Sigmoid colon (tissue), 7 donors: ENCODE measurements around the gene KCNQ5. TPM values are rescaled to one million over a fixed set of nuclear protein-coding genes. Genes with fewer than 3 reads are reported as not detected.

ENCODE experiments used
- DNase-seq: peaks from one replicate; pipeline ENCODE4 v3.0.0-alpha.2; 2019
- H3K27ac ChIP-seq, 4 donors: fragments of 200-600 bp; sonication (generic); one replicate each; pipeline ENCODE4 v1.5.1; 2016 to 2019; ENCODE audit warnings: mild to moderate bottlenecking in 1 of 4
- H3K27me3 ChIP-seq, 3 donors: fragments of 200-600 bp; sonication (generic); one replicate each; pipeline ENCODE4 v1.5.1; 2019; ENCODE audit warnings: mild to moderate bottlenecking in 1 of 3
- H3K36me3 ChIP-seq, 4 donors: fragments of 200-600 bp; sonication (generic); one replicate each; pipeline ENCODE4 v1.5.1; 2016 to 2019
- H3K4me1 ChIP-seq, 4 donors: fragments of 200-600 bp; sonication (generic); one replicate each; pipeline ENCODE4 v1.5.1; 2017 to 2019
- H3K4me3 ChIP-seq, 4 donors: fragments of 200-600 bp; sonication (generic); one replicate each; pipeline ENCODE4 v1.5.1; 2017 to 2019; ENCODE audit warnings: mild to moderate bottlenecking in 2 of 4, moderate library complexity in 1 of 4
- H3K9me3 ChIP-seq, 4 donors: fragments of 200-600 bp in 3 of 4; sonication (generic) in 3 of 4; one replicate each; pipeline versions ENCODE4 v1.5.1 to v1.6.1; 2013 to 2019
- EP300 ChIP-seq, 4 donors: sonication (generic); formaldehyde crosslinking; IDR thresholded peaks; one replicate each; pipeline ENCODE4 v1.6.1; 2017; ENCODE audit warnings: antibody characterized with exemption in 4 of 4
- POLR2A ChIP-seq, 2 donors: fragments of 450-650 bp; IDR thresholded peaks; one replicate each; pipeline ENCODE4 v1.6.1; 2016; ENCODE audit warnings: antibody characterized with exemption in 2 of 2, mild to moderate bottlenecking in 2 of 2, moderate library complexity in 2 of 2
- POLR2AphosphoS5 ChIP-seq, 4 donors: sonication (generic); formaldehyde crosslinking; IDR thresholded peaks; one replicate each; pipeline ENCODE4 v1.6.1; 2017; ENCODE audit warnings: antibody characterized with exemption in 4 of 4
- WGBS, 2 donors: extraction: QIAGEN DNeasy Blood & Tissue Kit; methylation state at CpG; one replicate each; pipeline ENCODE4 v1.1.7; 2013; 5-methylcytosine and 5-hydroxymethylcytosine counted together
- intact Hi-C: fragments of 100-400 bp; cut with DNase I; formaldehyde crosslinking; loops from one replicate; pipeline ENCODE4 v1.15.1; 2023
- polyA plus RNA-seq, 3 donors: library from polyadenylated mRNA; stranded (reverse); fragments of 200-250 nt; gene quantifications; one replicate each; pipeline ENCODE4 v1.2.3, GENCODE V29; 2013
- total RNA-seq, 4 donors: library from RNA; depleted of rRNA; stranded (reverse); fragments of >200 nt; gene quantifications; one replicate each; pipeline ENCODE4 v1.1.0, GENCODE V29; 2016
- TF ChIP-seq, protein P1 (sequence below), 4 experiments: fragments of 450-650 bp in 3 of 4; fragments of 200-600 bp in 1 of 4; IDR thresholded peaks; one replicate each; pipeline ENCODE4 v1.5.1; 2016 to 2019; ENCODE audit warnings: antibody characterized with exemption in 4 of 4, mild to moderate bottlenecking in 3 of 4, moderate library complexity in 2 of 4
- donor health status: healthy with polysubstance abuse.
- donor health status: Bipolar disorder and iron deficiency.
- donor health status: healthy.

Gene KCNQ5
- total and polyA plus RNA-seq, 7 donors: 0.49 to 2.1 (median 1.1) TPM; not detected in 2

- no peak for DNase-seq
- WGBS, 2 donors: 68 to 77% methylated on average over 2 of the region's 2 CpGs
- Histone ChIP-seq H3K9me3 (no peaks in the 10 kb centered on the region), H3K27ac (no peak overlapping the region), H3K4me3 (no peak overlapping the region), H3K27me3 (no peaks in the 10 kb centered on the region), H3K4me1 (peaks cover 0 to 4% (median 0%) of the 10 kb centered on the region in 4 donors), H3K36me3 (no peaks in the 10 kb centered on the region)
- intact Hi-C loops: no loop called here
- TF ChIP-seq POLR2AphosphoS5 (IDR thresholded peaks at IDR 0.05) (no peak), EP300 (IDR thresholded peaks at IDR 0.05) (no peak), POLR2A (IDR thresholded peaks at IDR 0.05) (no peak)
- TF ChIP-seq, protein P1, sequence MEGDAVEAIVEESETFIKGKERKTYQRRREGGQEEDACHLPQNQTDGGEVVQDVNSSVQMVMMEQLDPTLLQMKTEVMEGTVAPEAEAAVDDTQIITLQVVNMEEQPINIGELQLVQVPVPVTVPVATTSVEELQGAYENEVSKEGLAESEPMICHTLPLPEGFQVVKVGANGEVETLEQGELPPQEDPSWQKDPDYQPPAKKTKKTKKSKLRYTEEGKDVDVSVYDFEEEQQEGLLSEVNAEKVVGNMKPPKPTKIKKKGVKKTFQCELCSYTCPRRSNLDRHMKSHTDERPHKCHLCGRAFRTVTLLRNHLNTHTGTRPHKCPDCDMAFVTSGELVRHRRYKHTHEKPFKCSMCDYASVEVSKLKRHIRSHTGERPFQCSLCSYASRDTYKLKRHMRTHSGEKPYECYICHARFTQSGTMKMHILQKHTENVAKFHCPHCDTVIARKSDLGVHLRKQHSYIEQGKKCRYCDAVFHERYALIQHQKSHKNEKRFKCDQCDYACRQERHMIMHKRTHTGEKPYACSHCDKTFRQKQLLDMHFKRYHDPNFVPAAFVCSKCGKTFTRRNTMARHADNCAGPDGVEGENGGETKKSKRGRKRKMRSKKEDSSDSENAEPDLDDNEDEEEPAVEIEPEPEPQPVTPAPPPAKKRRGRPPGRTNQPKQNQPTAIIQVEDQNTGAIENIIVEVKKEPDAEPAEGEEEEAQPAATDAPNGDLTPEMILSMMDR (IDR thresholded peaks at IDR 0.05): no peak
Measured at GRCh38 chr6:72654071-72654621, 32.3 kb downstream of the KCNQ5 start.

DNA sequence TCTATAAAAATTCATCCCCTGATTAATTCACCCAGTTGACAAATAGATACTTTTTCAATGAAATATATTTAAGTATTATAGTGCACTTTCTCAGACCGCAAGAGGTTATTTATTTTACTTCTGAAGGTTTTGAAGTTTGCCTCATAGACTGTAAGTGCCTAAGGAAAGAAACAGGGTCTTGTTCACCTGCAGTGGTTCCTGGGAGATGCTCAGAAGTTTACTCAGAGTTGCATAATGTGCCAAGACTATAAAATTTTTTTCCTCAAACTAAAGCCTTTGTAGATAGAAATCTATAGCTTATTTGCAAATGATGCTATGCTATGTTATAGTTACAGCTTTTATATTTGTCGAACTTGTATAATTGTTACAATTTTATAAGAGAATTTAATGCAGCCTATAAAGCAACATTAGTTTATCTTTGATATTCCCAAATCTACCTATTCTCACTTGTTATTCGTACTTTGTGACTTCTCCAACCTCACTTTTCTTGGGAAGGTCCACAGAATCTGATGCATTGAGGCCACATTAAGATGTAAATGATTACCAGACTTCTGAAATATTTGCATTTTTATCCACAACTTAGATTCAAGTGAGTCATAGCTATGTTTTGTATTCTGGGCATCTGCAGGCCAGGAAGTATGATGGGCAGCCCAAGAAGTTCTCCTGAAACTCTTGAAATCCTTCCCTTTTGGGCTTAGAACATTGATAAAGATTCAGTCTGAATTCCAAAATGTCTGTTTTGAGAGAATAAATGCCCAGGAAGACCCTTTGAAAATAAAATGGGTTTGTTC, 35.7 kb downstream of the KCNQ5 start:
- WGBS, 2 donors: 72 to 92% methylated on average over 3 of the region's 3 CpGs
- Histone ChIP-seq H3K27ac (no peak overlapping the region), H3K27me3 (no peaks in the 10 kb centered on the region), H3K4me1 (no peaks in the 10 kb centered on the region), H3K4me3 (no peak overlapping the region), H3K9me3 (no peaks in the 10 kb centered on the region), H3K36me3 (no peaks in the 10 kb centered on the region)
- no peak for DNase-seq
- intact Hi-C loops: no loop called here
- TF ChIP-seq POLR2AphosphoS5 (IDR thresholded peaks at IDR 0.05) (no peak), EP300 (IDR thresholded peaks at IDR 0.05) (no peak), POLR2A (IDR thresholded peaks at IDR 0.05) (no peak)
- TF ChIP-seq, protein P1 (IDR thresholded peaks at IDR 0.05): no peak

DNA sequence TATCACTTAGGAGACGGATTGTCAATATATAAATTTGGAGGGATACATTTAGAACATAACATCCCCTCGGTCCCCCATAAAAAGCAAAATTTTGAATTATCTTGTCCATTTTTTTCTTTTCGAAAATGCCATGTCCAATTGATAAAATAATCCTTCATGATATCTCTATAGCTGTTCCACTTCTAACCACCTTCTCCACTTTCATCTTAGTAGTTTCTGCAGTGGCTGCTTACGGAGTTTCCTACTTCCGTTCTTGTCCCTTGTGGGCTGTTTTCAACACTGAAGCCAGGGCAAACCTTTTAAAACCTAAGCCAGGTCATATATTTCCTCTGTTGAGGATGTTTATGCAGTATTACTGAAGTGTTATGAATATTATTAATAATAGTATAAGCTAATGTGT, 37.9 kb downstream of the KCNQ5 start:
- Histone ChIP-seq H3K36me3 (no peaks in the 10 kb centered on the region), H3K4me1 (no peaks in the 10 kb centered on the region), H3K27me3 (no peaks in the 10 kb centered on the region), H3K27ac (no peak overlapping the region), H3K9me3 (no peaks in the 10 kb centered on the region), H3K4me3 (no peak overlapping the region)
- intact Hi-C loops: no loop called here
- TF ChIP-seq, protein P1 (IDR thresholded peaks at IDR 0.05): no peak
- TF ChIP-seq POLR2A (IDR thresholded peaks at IDR 0.05) (no peak), POLR2AphosphoS5 (IDR thresholded peaks at IDR 0.05) (no peak), EP300 (IDR thresholded peaks at IDR 0.05) (no peak)
- no peak for DNase-seq
- WGBS, 2 donors: 90 to 92% methylated on average over 5 of the region's 5 CpGs

GRCh38 chr6:72661411-72661810, 39.5 kb downstream of the KCNQ5 start:
- H3K27ac ChIP-seq: no peak overlapping the region
- TF ChIP-seq POLR2A (IDR thresholded peaks at IDR 0.05) (no peak), POLR2AphosphoS5 (IDR thresholded peaks at IDR 0.05) (no peak), EP300 (IDR thresholded peaks at IDR 0.05) (no peak)
- TF ChIP-seq, protein P1 (IDR thresholded peaks at IDR 0.05): no peak
- H3K9me3 ChIP-seq: no peaks in the 10 kb centered on the region
- no peak overlapping the region for H3K4me3 ChIP-seq
- 47 to 82% methylated on average over 1 of the region's 1 CpG for WGBS, 2 donors
- H3K4me1 ChIP-seq: no peaks in the 10 kb centered on the region
- intact Hi-C loops: no loop called here
- no peaks in the 10 kb centered on the region for H3K36me3 ChIP-seq
- no peak for DNase-seq
- H3K27me3 ChIP-seq: no peaks in the 10 kb centered on the region
